HCT116 (cell line): Measurements from ENCODE around the gene DMRT2. TPM values are rescaled to one million over a fixed set of nuclear protein-coding genes. Genes with fewer than 3 reads are reported as not detected.

Source experiments
- ATAC-seq: fragments of 200-7000 bp; cut with Tn5 transposase; 2 replicates; pipeline ENCODE4 v1.9.1; 2020; ENCODE audit warnings: mild to moderate bottlenecking, moderate library complexity
- BruUV-seq: library from RNA; stranded (reverse); fragments of 400-500 nt; replicated peaks from 2 replicates; lab custom pipeline; 2021; lab: Mats Ljungman, UMichigan
- CTCF ChIA-PET: fragments of 300-600 bp; sonication (Branson Sonifier 250); formaldehyde crosslinking; loops from one replicate; lab custom pipeline; 2021; ENCODE audit warnings: antibody characterized with exemption; lab: Charles Lee
- POLR2A ChIA-PET: fragments of 300-600, 350-600 bp; sonication (Branson Sonifier 250); formaldehyde crosslinking; loops from one replicate; lab custom pipeline; 2021; ENCODE audit warnings: antibody characterized with exemption; lab: Charles Lee
- RAD21 ChIA-PET, 2 experiments: fragments of 300-600 bp; sonication (Branson Sonifier 250); formaldehyde crosslinking; loops; one replicate each; lab custom pipeline; 2023; ENCODE audit warnings: low total read pairs in 2 of 2; ENCODE audit not compliant: uncharacterized antibody in 2 of 2, unreplicated experiment in 2 of 2, low non-redundant PET in 1 of 2; lab: Charles Lee
- DNase-seq: peaks from one replicate; pipeline ENCODE4 v3.0.0-alpha.2; 2010; ENCODE audit warnings: low read depth, low spot score
- H2AFZ ChIP-seq: fragments of 200-600 bp; shearing (Covaris generic), sonication (generic); 2 replicates; pipeline ENCODE4 v1.6.1; 2017; ENCODE audit warnings: low read depth, mixed run types, mixed read lengths, antibody characterized with exemption, low read length; ENCODE audit not compliant: poor library complexity, severe bottlenecking
- H3K27ac ChIP-seq: 2 replicates; pipeline ENCODE4 v1.5.1; 2012; ENCODE audit warnings: low read depth, low read length
- H3K27me3 ChIP-seq: fragments of 200-600 bp; sonication (generic); 2 replicates; pipeline ENCODE4 v1.6.1; 2016; ENCODE audit warnings: mixed run types, low read length, mixed read lengths; ENCODE audit not compliant: insufficient read depth
- H3K36me3 ChIP-seq, 2 experiments: fragments of 200-500 bp in 1 of 2; fragments of 200-600 bp in 1 of 2; sonication (Bioruptor generic) in 1 of 2; sonication (generic) in 1 of 2; 2 replicates each; pipeline versions ENCODE4 v1.5.1 to v1.6.1; 2014 to 2016; ENCODE audit warnings: low read length in 2 of 2, inconsistent platforms in 1 of 2, mixed read lengths in 1 of 2, mixed run types in 1 of 2; ENCODE audit not compliant: insufficient read depth in 2 of 2, control insufficient read depth in 1 of 2
- H3K4me1 ChIP-seq, 2 experiments: fragments of 200-600 bp in 1 of 2; sonication (generic) in 1 of 2; 2 replicates each; pipeline versions ENCODE4 v1.5.1 to v1.6.1; 2012 to 2017; ENCODE audit warnings: low read length in 2 of 2, inconsistent platforms in 1 of 2, mild to moderate bottlenecking in 1 of 2, mixed read lengths in 1 of 2, mixed run types in 1 of 2, moderate library complexity in 1 of 2; ENCODE audit not compliant: insufficient read depth in 2 of 2, control insufficient read depth in 1 of 2
- H3K4me2 ChIP-seq: fragments of 200-600 bp; sonication (generic); 2 replicates; pipeline ENCODE4 v1.6.1; 2017; ENCODE audit warnings: mixed run types, low read length, mixed read lengths
- H3K4me3 ChIP-seq, 2 experiments: fragments of 200-600 bp in 1 of 2; sonication (generic) in 1 of 2; replicated peaks in 1 of 2; 2 replicates each; pipeline ENCODE4 v1.5.1; 2011 to 2016; ENCODE audit warnings: low read length in 2 of 2, control low read depth in 1 of 2, low read depth in 1 of 2, mild to moderate bottlenecking in 1 of 2, mixed read lengths in 1 of 2, mixed run types in 1 of 2
- H3K79me2 ChIP-seq: fragments of 200-600 bp; sonication (generic); 2 replicates; pipeline ENCODE4 v1.6.1; 2017; ENCODE audit warnings: mild to moderate bottlenecking, mixed run types, low read length, moderate library complexity, mixed read lengths; ENCODE audit not compliant: insufficient read depth
- H3K9ac ChIP-seq: fragments of 200-600 bp; sonication (generic); 2 replicates; pipeline ENCODE4 v1.6.1; 2016; ENCODE audit warnings: low read length, mixed read lengths
- H3K9me2 ChIP-seq: fragments of 200-600 bp; sonication (generic), shearing (Covaris generic); 2 replicates; pipeline ENCODE4 v1.6.1; 2017; ENCODE audit warnings: mixed run types, mild to moderate bottlenecking, moderate library complexity; ENCODE audit not compliant: insufficient read depth
- H3K9me3 ChIP-seq, 2 experiments: fragments of 200-500 bp in 1 of 2; fragments of 200-600 bp in 1 of 2; sonication (Bioruptor generic) in 1 of 2; sonication (generic) in 1 of 2; 2 replicates each; pipeline ENCODE4 v1.6.1; 2014 to 2017; ENCODE audit warnings: low read length in 2 of 2, mixed read lengths in 2 of 2, inconsistent platforms in 1 of 2, low read depth in 1 of 2, mild to moderate bottlenecking in 1 of 2, mixed run types in 1 of 2, moderate library complexity in 1 of 2; ENCODE audit not compliant: control insufficient read depth in 1 of 2, insufficient read depth in 1 of 2
- H4K20me1 ChIP-seq: fragments of 200-600 bp; sonication (generic), shearing (Covaris generic); 2 replicates; pipeline ENCODE4 v1.6.1; 2017; ENCODE audit warnings: mixed run types, mild to moderate bottlenecking, moderate library complexity; ENCODE audit not compliant: insufficient read depth
- CBX3 ChIP-seq: IDR thresholded peaks from 2 replicates; pipeline ENCODE4 v1.6.1; 2012; ENCODE audit warnings: low read depth
- CEBPB ChIP-seq: IDR thresholded peaks from 2 replicates; pipeline ENCODE4 v1.6.1; 2012; ENCODE audit warnings: low read depth
- CTCF ChIP-seq, 3 experiments: fragments of 200-600 bp in 1 of 3; sonication (generic) in 1 of 3; IDR thresholded peaks in 2 of 3; conservative IDR thresholded peaks in 1 of 3; 2 replicates each; pipeline ENCODE4 v1.5.1; 2012 to 2017; ENCODE audit warnings: low read depth in 2 of 3, low read length in 2 of 3, antibody characterized with exemption in 1 of 3, borderline replicate concordance in 1 of 3, control low read depth in 1 of 3, mild to moderate bottlenecking in 1 of 3, mixed read lengths in 1 of 3, mixed run types in 1 of 3, moderate library complexity in 1 of 3; ENCODE audit not compliant: insufficient read depth in 1 of 3
- EGR1 ChIP-seq: IDR thresholded peaks from 2 replicates; pipeline ENCODE4 v1.6.1; 2012; ENCODE audit warnings: low read depth
- EZH2 ChIP-seq: fragments of 200-600 bp; sonication (generic); IDR thresholded peaks from 2 replicates; pipeline ENCODE4 v1.6.1; 2017; ENCODE audit warnings: antibody characterized with exemption, mixed run types
- FOSL1 ChIP-seq: IDR thresholded peaks from 2 replicates; pipeline ENCODE4 v1.6.1; 2012; ENCODE audit warnings: low read depth
- POLR2AphosphoS5 ChIP-seq: IDR thresholded peaks from 2 replicates; pipeline ENCODE4 v1.6.1; 2011; ENCODE audit warnings: mild to moderate bottlenecking, low read depth, low read length, moderate library complexity
- RAD21 ChIP-seq: IDR thresholded peaks from 2 replicates; pipeline ENCODE4 v1.6.1; 2012; ENCODE audit warnings: low read depth, mild to moderate bottlenecking
- REST ChIP-seq: IDR thresholded peaks from 2 replicates; pipeline ENCODE4 v1.6.1; 2012; ENCODE audit warnings: low read depth
- SP1 ChIP-seq: IDR thresholded peaks from 2 replicates; pipeline ENCODE4 v1.6.1; 2012; ENCODE audit warnings: low read depth
- TCF7L2 ChIP-seq: IDR thresholded peaks from 2 replicates; pipeline ENCODE4 v1.7.0; 2011; ENCODE audit warnings: borderline replicate concordance, inconsistent platforms; ENCODE audit not compliant: insufficient read depth, insufficient read length; ENCODE audit errors: extremely low read depth
- YY1 ChIP-seq: IDR thresholded peaks from 2 replicates; pipeline ENCODE4 v1.6.1; 2011; ENCODE audit warnings: low read length, low read depth, moderate library complexity, mild to moderate bottlenecking; ENCODE audit not compliant: insufficient replicate concordance; ENCODE audit errors: extremely low read depth
- ZFX ChIP-seq: fragments of 450-650 bp; IDR thresholded peaks from 2 replicates; pipeline ENCODE4 v1.6.1; 2017
- ZNF274 ChIP-seq: fragments of 200-500 bp; sonication (Bioruptor generic); IDR thresholded peaks from 2 replicates; pipeline ENCODE4 v1.6.1; 2014; ENCODE audit warnings: mild to moderate bottlenecking, low read depth, low read length, inconsistent platforms
- intact Hi-C: fragments of 100-400 bp; cut with micrococcal nuclease; formaldehyde crosslinking; loops from 2 replicates; pipeline ENCODE4 v1.10.0; 2022
- total RNA-seq: library from RNA; stranded (reverse); gene quantifications from one replicate; pipeline ENCODE4 v1.2.1, GENCODE V29; 2021; ENCODE audit not compliant: unreplicated experiment
- TF ChIP-seq, protein P1 (sequence below): IDR thresholded peaks from 2 replicates; pipeline ENCODE4 v1.6.1; 2012

The DMRT2 gene
- total RNA-seq, 1 experiment from 2014 or later: 0.17 TPM

GRCh38 chr9:1048231-1048619 lies 1.9 kb upstream of the DMRT2 start:
- Histone ChIP-seq H3K9me2 (no peaks in the 10 kb centered on the region), H3K79me2 (no peaks in the 10 kb centered on the region), H3K4me1 (no peaks in the 10 kb centered on the region), H4K20me1 (no peaks in the 10 kb centered on the region), H3K9me3 (peaks cover 0 to 3% of the 10 kb centered on the region in 2 experiments; a peak in 1 of 4 replicates), H3K27me3 (no peaks in the 10 kb centered on the region), H3K27ac (no peak overlapping the region), H2AFZ (no peak overlapping the region), H3K9ac (no peak overlapping the region), H3K4me2 (no peak overlapping the region), H3K36me3 (no peaks in the 10 kb centered on the region), H3K4me3 (no peak overlapping the region)
- DNase-seq (no peak), ATAC-seq (no peak)
- ChIA-PET POLR2A (no interaction called here), CTCF (no interaction called here), RAD21 (no interaction called here)
- BruUV-seq: no TSS peak
- intact Hi-C loops: no loop called here
- no peak for TF ChIP-seq FOSL1
- no peak for TF ChIP-seq TCF7L2
- TF ChIP-seq CEBPB: no peak
- no peak for TF ChIP-seq CTCF (IDR thresholded peaks at IDR 0.05 in 2 of 3, conservative IDR thresholded peaks at IDR 0.05 in 1 of 3; ENCODE audit: borderline replicate concordance in 1 of 3, insufficient read depth in 1 of 3, low read depth in 2 of 3, low read length in 2 of 3)
- no peak for TF ChIP-seq CBX3
- TF ChIP-seq, protein P1, sequence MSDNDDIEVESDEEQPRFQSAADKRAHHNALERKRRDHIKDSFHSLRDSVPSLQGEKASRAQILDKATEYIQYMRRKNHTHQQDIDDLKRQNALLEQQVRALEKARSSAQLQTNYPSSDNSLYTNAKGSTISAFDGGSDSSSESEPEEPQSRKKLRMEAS: no peak
- no peak for TF ChIP-seq RAD21
- no peak for TF ChIP-seq EGR1
- no peak for TF ChIP-seq SP1
- TF ChIP-seq ZNF274: no peak
- TF ChIP-seq YY1: no peak
- no peak for TF ChIP-seq REST
- TF ChIP-seq EZH2: no peak
- no peak for TF ChIP-seq POLR2AphosphoS5
- TF ChIP-seq ZFX: no peak
